KOPT-K1 (cell line): Measurements from ENCODE around the gene FAHD2A.
"Not testable (repeated sequence)": the region's sequence is repeated elsewhere in the genome, so short reads cannot be mapped to it uniquely, and the experiment has no call there.

Experiments
- H3K27ac ChIP-seq: fragments of 200-600 bp; sonication (generic); 2 replicates; pipeline ENCODE4 v1.5.1; 2016; ENCODE audit warnings: antibody characterized with exemption, mild to moderate bottlenecking, low read depth, low read length; ENCODE audit not compliant: poor library complexity, severe bottlenecking
- H3K36me3 ChIP-seq: fragments of 200-600 bp; sonication (generic); 2 replicates; pipeline ENCODE4 v1.5.1; 2017; ENCODE audit warnings: antibody characterized with exemption, mild to moderate bottlenecking, low read length, moderate library complexity; ENCODE audit not compliant: insufficient read depth
- H3K9me3 ChIP-seq: fragments of 200-600 bp; sonication (generic); 2 replicates; pipeline ENCODE4 v1.5.1; 2017; ENCODE audit warnings: antibody characterized with exemption, low read length, mild to moderate bottlenecking; ENCODE audit not compliant: insufficient read depth, poor library complexity, severe bottlenecking

FAHD2A gene

DNA sequence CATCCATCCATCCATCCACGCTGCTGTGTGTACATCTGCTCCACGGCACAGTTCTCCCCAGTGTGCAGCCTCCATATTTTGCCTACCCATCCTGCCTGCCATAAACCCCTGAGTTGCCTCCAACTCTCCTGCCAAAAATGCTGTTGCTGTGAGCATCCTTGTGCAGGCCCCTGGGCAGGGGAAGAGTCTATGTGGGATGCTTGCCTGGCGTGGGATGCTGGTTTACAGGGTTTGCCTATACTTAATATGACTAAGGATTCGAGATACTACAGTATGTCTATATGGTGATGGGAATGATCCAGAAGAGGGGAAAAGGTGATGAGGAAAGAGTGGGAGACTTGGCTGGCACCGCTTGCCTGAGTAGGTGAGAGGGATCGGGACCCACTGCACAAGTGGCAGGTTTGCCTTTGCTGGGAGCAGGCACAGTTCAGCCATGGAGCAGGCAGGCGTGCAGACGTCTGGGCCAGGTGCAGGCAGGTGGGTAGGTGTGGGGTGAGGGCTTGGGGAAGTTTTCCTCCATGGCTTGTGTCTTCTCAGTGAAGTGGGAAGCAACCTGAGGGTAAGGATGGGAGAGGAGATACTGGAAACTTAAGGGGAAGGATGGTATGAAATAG is 30.2 kb upstream of the FAHD2A start:
- Histone ChIP-seq H3K36me3 (no peaks in the 10 kb centered on the region), H3K27ac (no peak overlapping the region), H3K9me3 (peaks cover 11% of the 10 kb centered on the region)

GRCh38 chr2:95372845-95373244 is 29.7 kb upstream of the FAHD2A start:
- Histone ChIP-seq H3K27ac (no peak overlapping the region), H3K9me3 (peaks cover 11% of the 10 kb centered on the region), H3K36me3 (no peaks in the 10 kb centered on the region)

GRCh38 chr2:95374029-95374428 is 28.5 kb upstream of the FAHD2A start:
- Histone ChIP-seq H3K9me3 (peaks cover 11% of the 10 kb centered on the region), H3K36me3 (no peaks in the 10 kb centered on the region), H3K27ac (no peak overlapping the region)

DNA sequence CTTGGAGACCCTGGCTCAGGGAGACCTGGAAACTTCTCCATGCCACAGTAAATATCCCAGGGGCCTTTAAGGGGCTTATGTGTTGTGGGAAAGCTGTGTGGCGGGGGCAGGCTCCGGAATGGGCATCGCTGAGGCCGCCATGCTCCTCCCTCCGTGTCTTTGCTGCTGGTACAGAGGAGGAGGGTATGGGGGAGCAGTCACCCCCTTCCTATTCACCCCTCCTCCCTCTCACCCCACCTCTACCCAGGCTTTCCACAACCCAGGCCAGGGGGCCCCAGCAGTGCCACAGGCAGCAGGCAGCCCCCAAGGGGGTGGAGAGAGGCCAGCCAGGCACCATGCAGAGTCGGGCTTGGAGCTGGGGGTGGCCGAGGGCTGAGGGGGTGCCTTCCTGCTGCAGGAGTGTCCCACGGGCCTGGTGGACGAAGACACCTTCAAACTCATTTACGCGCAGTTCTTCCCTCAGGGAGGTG is 28.0 kb upstream of the FAHD2A start:
- Histone ChIP-seq H3K9me3 (peaks cover 11% of the 10 kb centered on the region), H3K36me3 (no peaks in the 10 kb centered on the region), H3K27ac (no peak overlapping the region)

DNA sequence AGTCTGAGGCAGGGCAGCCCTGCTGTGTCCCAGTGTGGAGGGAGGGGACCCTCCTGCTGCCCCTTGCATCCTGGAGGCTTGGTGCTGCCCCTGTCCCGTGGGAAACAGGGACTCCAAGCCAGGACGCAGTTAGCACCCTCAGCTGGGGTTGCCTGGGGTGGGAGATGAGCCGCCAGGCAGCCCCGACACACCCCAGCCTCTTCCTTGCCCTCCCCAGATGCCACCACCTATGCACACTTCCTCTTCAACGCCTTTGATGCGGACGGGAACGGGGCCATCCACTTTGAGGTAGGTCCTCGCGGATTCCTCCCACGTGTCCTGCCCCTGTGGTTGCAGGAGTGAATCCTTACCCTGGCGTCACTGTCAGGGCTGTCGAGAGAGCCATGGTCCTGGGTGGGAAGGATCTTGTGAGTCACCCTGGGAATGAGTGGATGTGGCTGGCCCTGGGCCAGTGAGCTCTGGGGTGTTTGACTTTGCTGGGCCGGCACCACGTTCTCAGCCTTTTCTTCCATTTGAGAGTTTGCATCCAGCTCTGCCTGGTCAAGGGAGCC is 27.5 kb upstream of the FAHD2A start:
- Histone ChIP-seq H3K9me3 (peaks cover 9% of the 10 kb centered on the region), H3K27ac (no peak overlapping the region), H3K36me3 (no peaks in the 10 kb centered on the region)

GRCh38 chr2:95375532-95376150 is 26.9 kb upstream of the FAHD2A start:
- Histone ChIP-seq H3K9me3 (peaks cover 3% of the 10 kb centered on the region), H3K27ac (no peak overlapping the region), H3K36me3 (no peaks in the 10 kb centered on the region)

GRCh38 chr2:95376311-95377215 is 25.9 kb upstream of the FAHD2A start:
- H3K27ac ChIP-seq = no peak overlapping the region
- H3K9me3 ChIP-seq = no peaks in the 10 kb centered on the region
- H3K36me3 ChIP-seq = no peaks in the 10 kb centered on the region

DNA sequence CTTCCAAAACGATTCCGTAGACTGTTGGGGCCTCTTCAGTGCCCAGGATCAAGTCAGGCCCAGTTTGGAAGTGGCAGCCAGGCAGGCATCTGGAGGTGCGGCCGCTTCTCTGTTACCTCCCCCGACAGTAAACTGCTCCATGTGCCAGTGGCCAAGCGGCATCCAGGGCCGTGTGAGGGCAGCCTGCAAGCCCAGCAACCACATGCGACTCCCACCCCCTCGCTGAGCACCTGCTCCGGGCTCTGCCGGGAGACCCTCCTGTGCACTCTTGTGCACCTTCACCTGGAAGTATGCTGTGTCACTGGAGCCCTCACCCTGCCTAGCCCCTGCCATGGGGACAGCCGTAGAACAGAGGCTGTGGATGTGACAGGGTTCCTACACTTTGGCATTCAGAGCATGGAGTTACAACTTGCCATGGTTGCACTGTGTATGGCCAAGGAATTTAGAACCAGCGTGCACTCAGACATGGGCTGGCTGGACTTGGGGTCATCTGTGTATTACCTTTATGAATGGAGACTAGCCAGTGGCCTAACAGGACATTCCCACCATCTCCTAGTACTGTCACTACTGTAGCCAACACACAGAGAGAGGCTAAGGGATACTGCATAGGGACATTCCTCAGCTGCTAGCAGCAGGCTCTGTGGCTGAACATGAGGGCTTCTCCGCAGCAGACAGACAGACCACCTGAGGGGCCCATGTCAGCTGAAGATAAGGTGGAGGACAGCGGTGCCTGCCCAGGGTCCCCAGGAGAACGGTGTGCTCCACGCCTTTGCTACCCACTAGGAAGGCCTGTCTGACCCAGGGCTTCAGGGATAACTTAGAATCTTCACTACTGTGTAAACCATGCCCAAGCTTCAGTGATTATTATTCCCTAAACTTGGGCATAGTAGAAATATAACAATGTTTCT is 25.0 kb upstream of the FAHD2A start:
- Histone ChIP-seq H3K27ac (no peak overlapping the region), H3K36me3 (no peaks in the 10 kb centered on the region), H3K9me3 (no peaks in the 10 kb centered on the region)

GRCh38 chr2:95378281-95378680 is 24.2 kb upstream of the FAHD2A start:
- not testable (repeated sequence) for H3K27ac ChIP-seq, H3K9me3 ChIP-seq, H3K36me3 ChIP-seq

- Histone ChIP-seq H3K36me3 (no peaks in the 10 kb centered on the region), H3K27ac (no peak overlapping the region), H3K9me3 (no peaks in the 10 kb centered on the region)
Observed at GRCh38 chr2:95379371-95379831, 23.1 kb upstream of the FAHD2A start.

GRCh38 chr2:95380280-95380679 is 22.2 kb upstream of the FAHD2A start:
- Histone ChIP-seq H3K36me3 (no peaks in the 10 kb centered on the region), H3K27ac (no peak overlapping the region), H3K9me3 (no peaks in the 10 kb centered on the region)

GRCh38 chr2:95380731-95381130 is 21.8 kb upstream of the FAHD2A start:
- no peaks in the 10 kb centered on the region for H3K36me3 ChIP-seq
- no peak overlapping the region for H3K27ac ChIP-seq
- H3K9me3 ChIP-seq = no peaks in the 10 kb centered on the region

DNA sequence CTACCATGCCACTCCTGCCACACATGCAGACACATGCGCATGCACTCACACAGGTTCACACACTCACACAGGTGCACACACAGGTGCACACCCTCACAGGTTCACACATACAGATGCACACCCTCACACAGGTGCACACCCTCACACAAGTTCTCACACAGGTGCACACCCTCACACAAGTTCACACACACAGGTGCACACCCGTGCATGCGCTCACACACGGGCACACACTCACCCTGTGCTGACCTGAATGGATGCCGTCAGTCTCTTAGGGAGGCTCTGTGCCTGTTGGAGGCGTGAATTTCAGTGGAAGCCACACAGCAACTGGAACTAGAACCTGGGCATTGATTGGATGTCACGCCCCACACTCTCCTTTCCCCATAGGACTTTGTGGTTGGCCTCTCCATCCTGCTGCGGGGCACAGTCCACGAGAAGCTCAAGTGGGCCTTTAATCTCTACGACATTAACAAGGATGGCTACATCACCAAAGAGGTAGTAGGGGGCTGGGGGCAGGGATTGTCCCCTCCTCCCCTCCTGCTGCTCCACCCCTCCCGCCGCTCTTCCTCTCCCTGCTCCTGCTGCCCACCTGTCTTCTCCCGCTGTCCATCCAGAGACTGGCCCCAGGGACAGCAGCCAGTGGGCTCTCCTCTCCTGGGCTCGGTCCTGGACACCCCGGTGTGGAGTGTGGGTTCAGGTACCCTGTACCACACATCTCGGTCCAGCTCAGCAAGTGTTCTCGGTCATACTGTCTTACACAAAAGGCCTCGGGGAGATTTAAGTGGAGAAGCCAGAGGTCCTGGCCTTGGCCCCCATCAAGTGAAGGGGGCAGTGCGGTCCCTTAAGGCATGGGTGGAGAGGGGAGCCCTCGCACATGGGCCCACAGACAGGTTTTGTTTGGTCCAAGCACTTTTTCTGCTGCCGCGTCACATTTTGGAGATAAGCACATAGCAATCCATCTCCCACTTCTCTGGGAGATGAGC is 21.0 kb upstream of the FAHD2A start:
- H3K36me3 ChIP-seq = no peaks in the 10 kb centered on the region
- no peak overlapping the region for H3K27ac ChIP-seq
- H3K9me3 ChIP-seq = no peaks in the 10 kb centered on the region
